Fibroblast of skin of scalp (primary cell): ENCODE data around the gene GPR21. TPM values are rescaled to one million over a fixed set of nuclear protein-coding genes. Genes with fewer than 3 reads are reported as not detected.

Source experiments
- DNase-seq: peaks from one replicate; pipeline ENCODE4 v3.0.0-alpha.2; 2013
- polyA plus RNA-seq, 2 experiments: library from polyadenylated mRNA; unstranded; fragments of 120-200 nt; gene quantifications; one replicate each; pipeline ENCODE4 v1.2.1, GENCODE V29; 2013; ENCODE audit not compliant: insufficient read length in 2 of 2

Gene GPR21
- 0.85 TPM for polyA plus RNA-seq (2013, experiment 1 of 2; ENCODE audit: insufficient read length)
- polyA plus RNA-seq (2013, experiment 2 of 2; ENCODE audit: insufficient read length), result 2.5 TPM

GRCh38 chr9:123033352-123033751 lies at the start of gene GPR21:
TSS of gene GPR21 (plus strand) at chr9:123033667. CDS start at chr9:123034567, 900 bp downstream.
- no peak for DNase-seq

GRCh38 chr9:122986010-122986409 lies 47.5 kb upstream of the GPR21 start:
- DNase-seq, result no peak

GRCh38 chr9:122988141-122988540 lies 45.3 kb upstream of the GPR21 start:
- no peak for DNase-seq

GRCh38 chr9:122988920-122989621 lies 44.4 kb upstream of the GPR21 start:
- DNase-seq, result no peak

- peak; percentile 93 for DNase-seq
Measured at GRCh38 chr9:122991370-122991830, 42.1 kb upstream of the GPR21 start.

- DNase-seq, result no peak
Measured at GRCh38 chr9:122996586-122996985, 36.9 kb upstream of the GPR21 start.

GRCh38 chr9:122998448-122998847 lies 35.0 kb upstream of the GPR21 start:
- no peak for DNase-seq

- no peak for DNase-seq
Measured at GRCh38 chr9:123000371-123001068, 32.9 kb upstream of the GPR21 start.

GRCh38 chr9:123002754-123003153 lies 30.7 kb upstream of the GPR21 start:
- peak; percentile 89 for DNase-seq

GRCh38 chr9:123003466-123003865 lies 30.0 kb upstream of the GPR21 start:
- peak; percentile 57 for DNase-seq

- DNase-seq, result peak; percentile 14
Measured at GRCh38 chr9:123005964-123006363, 27.5 kb upstream of the GPR21 start.

GRCh38 chr9:123007269-123007668 lies 26.2 kb upstream of the GPR21 start:
- no peak for DNase-seq

- no peak for DNase-seq
Measured at GRCh38 chr9:123008909-123009308, 24.6 kb upstream of the GPR21 start.

- DNase-seq, result no peak
Measured at GRCh38 chr9:123011380-123011779, 22.1 kb upstream of the GPR21 start.

GRCh38 chr9:123011878-123012528 lies 21.5 kb upstream of the GPR21 start:
- DNase-seq, result peak; percentile 32

GRCh38 chr9:123016631-123017030 lies 16.8 kb upstream of the GPR21 start:
- no peak for DNase-seq

GRCh38 chr9:123020796-123021195 lies 12.7 kb upstream of the GPR21 start:
- peak; percentile 68 for DNase-seq

GRCh38 chr9:123026425-123026824 lies 7.0 kb upstream of the GPR21 start:
- DNase-seq, result no peak

- DNase-seq, result no peak
Measured at GRCh38 chr9:123027517-123027916, 6.0 kb upstream of the GPR21 start.

GRCh38 chr9:123028136-123028535 lies 5.3 kb upstream of the GPR21 start:
- DNase-seq, result no peak

- no peak for DNase-seq
Measured at GRCh38 chr9:123028973-123029372, 4.5 kb upstream of the GPR21 start.

GRCh38 chr9:123031963-123032362 lies 1.5 kb upstream of the GPR21 start:
- DNase-seq, result no peak

- DNase-seq, result peak; percentile 61
Measured at GRCh38 chr9:123033864-123034601, 566 bp downstream of the GPR21 start.
